Activated T-cell treated with anti-CD3 and anti-CD28 coated beads for 48 hours (primary cell): ENCODE results near the gene MFSD12.
"Not testable (repeated sequence)": the region's sequence is repeated elsewhere in the genome, so short reads cannot be mapped to it uniquely, and the experiment has no call there.

ENCODE experiments used
- DNase-seq: peaks from one replicate; pipeline ENCODE4 v3.0.0-alpha.2; 2020; ENCODE audit warnings: low read depth

MFSD12 gene

GRCh38 chr19:3584036-3584802, 26.8 kb upstream of the MFSD12 start:
- DNase-seq: not testable (repeated sequence)

GRCh38 chr19:3581792-3582191, 24.4 kb upstream of the MFSD12 start:
- not testable (repeated sequence) for DNase-seq

GRCh38 chr19:3580156-3580934, 23.0 kb upstream of the MFSD12 start:
- DNase-seq: no peak

GRCh38 chr19:3578390-3578789, 21.0 kb upstream of the MFSD12 start:
- DNase-seq: no peak

- DNase-seq: no peak
Observed at GRCh38 chr19:3577723-3578344, 20.4 kb upstream of the MFSD12 start.

- no peak for DNase-seq
Observed at GRCh38 chr19:3576696-3577443, 19.5 kb upstream of the MFSD12 start.

GRCh38 chr19:3575949-3576673, 18.7 kb upstream of the MFSD12 start:
- DNase-seq: no peak

GRCh38 chr19:3575260-3575741, 17.9 kb upstream of the MFSD12 start:
- DNase-seq: no peak

- DNase-seq: peak; percentile 94
Observed at GRCh38 chr19:3573858-3574637, 16.7 kb upstream of the MFSD12 start.

- no peak for DNase-seq
Observed at GRCh38 chr19:3573162-3573857, 15.9 kb upstream of the MFSD12 start.

GRCh38 chr19:3572855-3573161, 15.4 kb upstream of the MFSD12 start, which contains the start of gene HMG20B:
Gene HMG20B (plus strand): TSS chr19:3572944. CDS start chr19:3573310, 366 bp downstream.
- DNase-seq: no peak

- DNase-seq: peak; percentile 99
Observed at GRCh38 chr19:3572132-3572854, 14.9 kb upstream of the MFSD12 start.

- no peak for DNase-seq
Observed at GRCh38 chr19:3570606-3571011, 13.2 kb upstream of the MFSD12 start.

GRCh38 chr19:3570042-3570441, 12.7 kb upstream of the MFSD12 start:
- DNase-seq: not testable (repeated sequence)

- DNase-seq: no peak
Observed at GRCh38 chr19:3565139-3565538, 7.8 kb upstream of the MFSD12 start.

GRCh38 chr19:3563709-3564524, 6.5 kb upstream of the MFSD12 start:
- DNase-seq: no peak

GRCh38 chr19:3556978-3557460, 367 bp downstream of the MFSD12 start:
- DNase-seq: peak; percentile 61

GRCh38 chr19:3556423-3556977, 886 bp downstream of the MFSD12 start:
- no peak for DNase-seq
